Germinal center (tissue), 1 donor: ENCODE measurements around the gene ZNF341.
A peak's percentile ranks its signal among the peaks of the same experiment; 100 is the strongest.
"Not testable (repeated sequence)": the region's sequence is repeated elsewhere in the genome, so short reads cannot be mapped to it uniquely, and the experiment has no call there.

Experiments used
- DNase-seq: peaks from one replicate; pipeline ENCODE4 v3.0.0; 2012; ENCODE audit warnings: mixed read lengths, low spot score

Gene ZNF341

GRCh38 chr20:33731693-33732165 lies at the start of gene ZNF341:
Gene ZNF341 (plus strand): TSS chr20:33731996. CDS start chr20:33732022, 26 bp downstream.
- DNase-seq = peak; percentile 82

DNA sequence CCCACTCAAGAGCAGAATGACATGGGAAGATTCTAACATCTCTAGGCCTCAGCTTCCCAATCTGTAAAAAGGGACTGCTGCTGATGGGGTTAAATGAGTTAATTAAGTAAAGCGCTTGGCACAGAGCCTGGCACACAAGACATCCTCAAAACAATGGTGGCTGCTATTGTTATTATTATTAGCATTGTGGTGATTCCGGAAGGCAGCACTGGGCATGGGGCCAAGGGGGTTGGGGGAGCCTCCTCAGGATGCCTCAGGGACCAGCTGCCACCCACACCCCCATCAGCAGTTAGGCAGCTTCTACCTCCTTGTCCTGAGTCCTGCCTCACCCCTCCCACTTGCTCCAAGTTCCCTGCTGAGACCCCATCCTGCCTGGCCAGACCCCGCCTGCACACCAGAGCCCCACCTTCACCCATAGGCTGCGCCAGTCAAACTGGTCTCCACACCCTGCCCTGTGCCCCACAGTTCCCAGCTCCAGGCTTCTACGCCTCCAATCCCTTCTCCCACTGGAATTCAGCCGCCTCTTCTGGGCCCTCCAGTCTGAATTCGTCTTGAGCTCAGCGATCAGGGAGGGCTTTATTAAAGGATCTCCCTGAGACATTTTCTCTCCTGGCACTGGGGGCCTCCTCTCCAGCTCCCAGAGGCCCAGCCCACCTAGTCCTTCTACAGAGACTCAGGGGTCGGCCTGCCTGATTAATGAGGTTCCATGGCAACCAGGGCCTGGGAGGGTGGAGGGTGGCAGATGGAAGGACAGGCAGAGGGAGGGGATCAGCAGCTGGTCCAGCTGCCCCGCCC lies 47.1 kb upstream of the ZNF341 start:
- DNase-seq = peak; percentile 2

GRCh38 chr20:33685328-33686099 lies 46.3 kb upstream of the ZNF341 start:
- DNase-seq = peak; percentile 88

GRCh38 chr20:33686100-33686983 lies 45.5 kb upstream of the ZNF341 start, which contains the start of gene E2F1:
Gene E2F1 (minus strand): TSS chr20:33686385. CDS start chr20:33686264, 121 bp downstream.
- peak; percentile 99 for DNase-seq

- DNase-seq = no peak
These were observed 44.8 kb upstream of the ZNF341 start for GRCh38 chr20:33686984-33687366.

GRCh38 chr20:33687370-33687915 lies 44.4 kb upstream of the ZNF341 start:
- DNase-seq = no peak

DNA sequence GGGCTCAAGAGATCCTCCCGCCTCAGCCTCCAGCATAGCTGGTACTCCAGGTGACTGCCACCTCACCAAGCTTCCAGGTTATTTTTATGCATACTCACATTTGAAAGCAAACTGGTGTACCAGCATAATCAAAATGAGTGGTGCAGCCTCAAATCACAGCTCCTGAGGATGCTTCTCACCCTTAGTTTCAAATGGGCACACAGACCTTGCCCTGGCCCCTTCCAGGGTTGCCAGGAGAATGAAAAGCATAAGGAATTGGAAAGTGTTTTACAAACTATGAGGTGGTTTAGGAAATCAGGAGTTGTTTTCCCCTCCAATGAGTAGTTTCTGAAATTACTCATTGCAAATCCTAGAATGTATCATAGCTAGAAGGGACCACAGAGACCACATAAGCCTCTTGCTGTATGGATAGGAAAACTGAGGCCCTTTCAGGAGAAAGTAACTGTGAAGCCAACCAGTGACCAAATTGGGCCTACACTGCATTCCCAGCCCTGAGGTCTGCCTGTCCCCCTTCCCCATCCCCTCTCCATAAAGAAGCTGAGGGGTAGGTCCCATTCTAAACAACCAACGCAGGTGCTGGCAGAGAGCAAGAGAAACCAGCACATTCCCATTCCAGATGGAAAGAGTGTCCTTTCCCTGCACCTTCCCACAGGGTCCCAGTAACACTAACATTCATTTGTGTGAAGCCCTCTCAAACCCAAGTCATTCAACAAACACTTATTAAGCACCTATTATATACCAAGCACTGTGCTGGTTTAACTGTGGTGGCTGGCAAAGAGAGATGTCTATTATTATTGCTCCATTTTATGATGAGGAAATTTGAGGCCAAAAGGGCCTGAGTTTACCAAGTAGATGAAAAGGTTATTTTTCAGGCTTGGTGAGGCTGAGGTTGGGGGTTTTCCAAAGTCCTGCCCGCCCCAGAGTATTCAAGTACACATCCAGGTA lies 43.5 kb upstream of the ZNF341 start:
- no peak for DNase-seq

GRCh38 chr20:33688938-33689424 lies 42.8 kb upstream of the ZNF341 start:
- DNase-seq = no peak

- DNase-seq = no peak
These were observed 42.3 kb upstream of the ZNF341 start for GRCh38 chr20:33689493-33689892.

DNA sequence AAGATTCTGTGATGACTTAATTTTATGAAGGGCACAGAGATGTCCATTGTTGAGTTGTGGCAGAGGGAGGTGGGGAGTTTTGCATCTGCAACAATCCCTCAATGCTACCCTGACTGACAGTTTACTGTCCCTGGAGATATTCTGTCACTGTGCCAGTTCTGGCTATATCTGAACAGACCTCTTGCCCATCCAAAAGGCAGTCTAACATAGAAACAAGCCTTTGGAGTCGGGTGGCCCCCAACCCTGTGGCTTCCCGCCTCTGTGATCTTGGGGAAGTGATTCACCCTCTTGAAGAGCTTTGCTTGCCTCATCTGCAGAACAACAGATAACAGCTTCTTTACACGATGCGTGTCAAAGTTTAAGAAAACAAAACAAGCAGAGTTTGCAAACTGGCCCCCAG lies 41.8 kb upstream of the ZNF341 start:
- no peak for DNase-seq

DNA sequence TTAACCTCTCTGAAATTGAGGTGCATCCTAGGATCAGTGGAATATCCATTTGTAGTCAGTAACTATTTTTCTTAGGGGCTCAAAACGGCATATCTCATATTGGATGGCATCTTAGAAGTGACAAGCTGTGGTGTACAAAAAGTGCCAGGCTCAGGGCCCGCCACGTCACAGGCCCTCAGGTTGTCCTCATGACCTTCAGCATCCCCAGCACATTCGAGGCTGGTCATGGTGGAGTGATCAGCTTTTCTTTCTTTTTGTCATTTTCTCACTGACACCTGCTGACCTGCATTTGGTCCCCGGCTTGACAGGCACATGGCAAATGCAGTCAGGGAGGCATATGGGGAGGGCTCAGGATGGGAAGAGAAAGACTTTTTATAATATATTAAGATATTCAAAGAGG lies 38.5 kb upstream of the ZNF341 start:
- no peak for DNase-seq

DNA sequence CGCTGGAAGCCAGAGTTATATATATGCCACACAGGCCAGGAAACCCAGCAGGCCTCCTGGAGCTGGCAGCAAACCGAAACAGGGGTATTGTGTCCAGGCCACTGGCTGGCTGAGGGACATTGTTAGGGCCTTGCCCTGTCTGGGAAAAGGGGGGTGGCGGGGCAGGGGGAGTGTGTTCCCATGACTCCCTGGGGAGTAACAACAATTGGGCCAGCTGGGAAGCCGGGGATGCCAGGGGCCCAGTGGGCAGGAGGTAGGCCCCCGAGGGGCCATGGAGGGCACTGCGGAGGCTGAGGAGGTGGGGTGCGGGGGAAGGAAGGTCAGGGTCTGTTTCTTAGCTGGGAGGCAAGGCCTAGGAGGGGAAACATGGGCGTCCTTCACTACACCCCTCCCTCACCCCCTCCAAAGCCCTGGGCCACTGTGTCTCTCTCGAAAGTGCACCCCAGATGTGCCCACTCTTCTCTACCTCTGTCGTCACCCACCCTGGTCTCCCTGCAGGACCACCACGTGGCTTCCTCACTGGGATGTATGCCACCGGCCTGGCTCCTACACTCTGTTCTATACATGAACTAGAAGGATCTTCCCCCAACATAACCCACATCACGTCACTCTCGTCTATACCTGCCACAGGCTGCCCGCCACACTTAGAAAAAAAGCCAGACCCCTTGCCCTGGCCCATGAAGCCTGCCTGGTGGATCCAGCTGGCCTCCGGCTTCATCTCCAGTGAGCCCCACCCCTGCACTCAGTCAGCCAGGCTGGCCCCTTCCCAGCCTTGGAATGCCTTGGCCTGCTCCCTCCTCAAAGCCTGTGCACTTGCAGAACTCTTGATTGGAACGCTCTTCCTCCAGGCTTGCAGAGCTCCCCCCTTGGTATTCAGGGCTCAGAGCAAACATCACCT lies 37.8 kb upstream of the ZNF341 start:
- DNase-seq = no peak

DNA sequence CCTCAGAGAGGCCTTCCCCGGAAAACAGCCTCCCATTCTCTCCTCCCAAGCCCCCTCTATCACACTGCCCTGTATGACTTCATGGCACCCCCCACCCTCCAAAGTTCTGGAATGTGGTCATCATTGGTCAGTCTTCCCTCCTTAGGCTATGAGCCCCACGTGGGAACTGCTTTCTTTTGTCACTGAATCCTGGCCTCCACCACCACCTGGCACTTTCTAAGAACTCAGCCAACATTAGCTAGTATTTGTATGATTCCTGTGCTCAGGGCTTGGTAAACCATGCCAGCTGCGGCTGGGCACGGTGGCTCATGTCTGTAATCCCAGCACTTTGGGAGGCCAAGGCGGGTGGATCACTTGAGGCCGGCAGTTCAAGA lies 37.2 kb upstream of the ZNF341 start:
- DNase-seq = no peak

DNA sequence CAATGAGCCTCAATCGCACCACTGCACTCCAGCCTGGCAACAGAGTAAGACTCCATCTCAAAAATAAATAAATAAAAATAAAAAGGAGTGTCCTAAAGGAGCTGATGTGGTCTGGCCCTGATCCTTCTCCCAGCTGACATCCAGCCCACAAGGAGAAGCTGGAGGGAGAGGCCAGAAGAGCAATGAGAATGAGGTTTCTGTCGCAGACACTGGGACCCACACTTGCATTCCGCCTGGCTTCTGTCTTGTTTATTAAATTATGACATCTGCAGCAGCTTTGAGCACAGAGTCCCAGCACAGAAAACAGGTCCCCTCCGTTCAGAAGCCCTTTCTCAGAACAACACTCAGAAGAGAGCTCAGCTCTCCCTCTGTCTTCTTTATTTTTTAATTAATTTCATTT lies 35.3 kb upstream of the ZNF341 start:
- DNase-seq = no peak

DNA sequence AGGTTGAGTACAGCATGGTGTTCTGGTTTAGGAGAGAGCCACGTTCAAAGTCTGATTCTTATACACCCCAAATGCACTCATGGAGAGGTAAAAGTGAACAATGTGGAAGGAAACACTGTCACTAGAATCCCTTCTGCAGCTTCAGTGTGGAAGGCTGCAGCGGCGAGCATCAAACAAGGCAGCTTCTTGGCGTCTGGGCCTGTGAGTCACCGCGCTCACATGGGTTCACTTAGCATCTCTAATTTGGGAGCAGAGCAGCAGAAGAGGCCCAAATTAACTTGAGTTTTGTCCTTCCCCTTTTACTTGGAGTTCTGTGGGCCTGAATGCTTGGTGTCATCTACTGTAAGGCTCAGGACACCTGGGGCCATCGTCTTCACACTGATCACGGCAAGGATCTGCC lies 34.7 kb upstream of the ZNF341 start:
- no peak for DNase-seq

DNA sequence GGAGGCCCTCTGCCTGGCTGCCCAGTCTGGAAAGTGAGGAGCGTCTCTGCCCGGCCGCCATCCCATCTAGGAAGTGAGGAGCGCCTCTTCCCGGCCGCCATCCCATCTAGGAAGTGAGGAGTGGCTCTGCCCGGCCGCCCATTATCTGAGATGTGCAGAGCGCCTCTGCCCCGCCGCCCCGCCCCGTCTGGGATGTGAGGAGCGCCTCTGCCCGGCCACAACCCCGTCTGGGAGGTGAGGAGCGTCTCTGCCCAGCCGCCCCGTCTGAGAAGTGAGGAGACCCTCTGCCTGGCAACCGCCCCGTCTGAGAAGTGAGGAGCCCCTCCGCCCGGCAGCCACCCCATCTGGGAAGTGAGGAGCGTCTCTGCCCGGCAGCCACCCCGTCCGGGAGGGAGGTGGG lies 32.8 kb upstream of the ZNF341 start:
- not testable (repeated sequence) for DNase-seq

GRCh38 chr20:33700696-33701441 lies 30.9 kb upstream of the ZNF341 start:
- not testable (repeated sequence) for DNase-seq

DNA sequence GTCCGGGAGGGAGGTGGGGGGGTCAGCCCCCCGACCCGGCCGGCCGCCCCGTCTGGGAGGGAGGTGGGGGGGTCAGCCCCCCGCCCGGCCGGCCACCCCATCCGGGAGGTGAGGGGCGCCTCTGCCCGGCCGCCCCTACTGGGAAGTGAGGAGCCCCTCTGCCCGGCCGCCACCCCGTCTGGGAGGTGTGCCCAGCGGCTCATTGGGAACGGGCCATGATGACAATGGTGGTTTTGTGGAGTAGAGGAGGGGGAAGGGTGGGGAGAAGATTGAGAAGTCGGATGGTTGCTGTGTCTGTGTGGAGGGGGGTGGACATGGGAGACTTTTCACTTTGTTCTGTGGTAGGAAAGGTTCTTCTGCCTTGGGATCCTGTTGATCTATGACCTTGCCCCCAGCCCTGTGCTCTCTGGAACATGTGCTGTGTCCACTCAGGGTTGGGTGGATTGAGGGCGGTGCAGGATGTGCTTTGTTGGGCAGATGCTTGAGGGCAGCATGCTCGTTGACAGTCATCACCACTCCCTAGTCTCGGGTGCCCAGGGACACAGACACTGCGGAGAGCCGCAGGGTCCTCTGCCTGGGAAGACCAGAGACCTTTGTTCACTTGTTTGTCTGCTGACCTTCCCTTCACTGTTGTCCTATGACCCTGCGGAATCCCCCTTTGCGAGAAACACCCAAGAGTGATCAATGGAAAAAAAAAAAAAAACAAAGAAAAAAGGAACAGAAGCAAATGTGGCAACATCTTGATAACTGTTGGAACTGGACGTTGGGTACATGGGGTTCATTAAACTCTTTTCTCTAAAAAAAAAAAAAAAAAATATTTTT lies 30.0 kb upstream of the ZNF341 start:
- no peak for DNase-seq
